GM19023 (cell line): Measurements from ENCODE around the gene PSME4.

Source experiments
- ATAC-seq: cut with Tn5 transposase; IDR thresholded peaks from one replicate; pipeline ENCODE4 v1.9.1; 2021; ENCODE audit warnings: mild to moderate bottlenecking, moderate library complexity; ENCODE audit not compliant: unreplicated experiment

PSME4 gene

GRCh38 chr2:53970724-53971602 lies at the start of gene PSME4:
Gene PSME4, minus strand, starts transcription at chr2:53970993. Its CDS starts 209 bp downstream, at chr2:53970784.
- peak; percentile 91 for ATAC-seq

- no peak for ATAC-seq
Observed at GRCh38 chr2:54015798-54016699, 45.3 kb upstream of the PSME4 start.

DNA sequence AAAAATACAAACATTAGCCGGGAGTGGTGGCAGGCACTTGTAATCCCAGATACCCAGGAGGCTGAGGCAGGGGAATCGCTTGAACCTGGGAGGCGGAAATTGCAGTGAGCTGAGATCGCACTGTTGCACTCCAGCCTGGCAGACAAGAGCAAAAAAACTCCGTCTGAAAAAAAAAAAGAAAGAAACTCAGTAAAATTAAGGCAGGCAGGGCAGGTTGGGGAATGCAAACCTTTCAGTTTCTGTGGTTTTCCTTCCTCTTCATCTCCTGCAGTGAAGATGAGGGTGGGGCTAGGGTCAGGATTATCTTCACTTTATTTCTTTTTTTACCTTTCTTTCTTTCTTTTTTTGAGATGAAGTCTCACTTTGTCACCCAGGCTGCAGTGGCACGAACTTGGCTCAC lies 43.2 kb upstream of the PSME4 start:
- ATAC-seq = no peak

DNA sequence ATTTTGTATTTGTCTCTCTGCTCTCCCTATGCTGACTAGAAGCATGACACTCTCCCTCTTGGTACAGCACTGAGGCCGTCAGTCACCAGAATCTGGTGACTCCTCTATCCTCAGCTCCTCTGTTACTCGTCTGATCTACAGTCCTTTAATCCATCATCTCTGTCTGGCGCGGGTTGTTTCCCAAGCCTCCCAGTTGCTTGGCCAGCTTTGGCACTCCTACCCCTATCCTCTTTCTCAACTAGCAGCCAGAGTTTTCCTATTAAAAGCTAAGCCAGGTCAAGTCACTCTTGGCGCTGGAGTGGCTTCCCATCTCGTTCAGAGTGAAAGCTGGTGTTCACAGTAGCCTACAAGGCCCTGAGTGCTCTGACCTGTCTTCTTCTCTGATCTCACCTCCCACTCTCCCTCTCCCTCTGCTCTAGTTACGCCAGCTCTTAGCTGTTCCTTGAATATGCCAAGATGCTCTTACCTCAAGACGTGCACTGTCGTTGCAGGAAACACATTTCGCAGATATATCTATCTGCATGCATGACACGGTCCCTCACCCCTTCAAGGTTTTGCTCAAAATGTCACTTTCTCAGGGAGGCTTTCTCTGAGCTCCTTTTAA lies 41.8 kb upstream of the PSME4 start:
- no peak for ATAC-seq

GRCh38 chr2:54009549-54009948 lies 38.8 kb upstream of the PSME4 start:
- no peak for ATAC-seq

- no peak for ATAC-seq
Observed at GRCh38 chr2:54008439-54008838, 37.6 kb upstream of the PSME4 start.

DNA sequence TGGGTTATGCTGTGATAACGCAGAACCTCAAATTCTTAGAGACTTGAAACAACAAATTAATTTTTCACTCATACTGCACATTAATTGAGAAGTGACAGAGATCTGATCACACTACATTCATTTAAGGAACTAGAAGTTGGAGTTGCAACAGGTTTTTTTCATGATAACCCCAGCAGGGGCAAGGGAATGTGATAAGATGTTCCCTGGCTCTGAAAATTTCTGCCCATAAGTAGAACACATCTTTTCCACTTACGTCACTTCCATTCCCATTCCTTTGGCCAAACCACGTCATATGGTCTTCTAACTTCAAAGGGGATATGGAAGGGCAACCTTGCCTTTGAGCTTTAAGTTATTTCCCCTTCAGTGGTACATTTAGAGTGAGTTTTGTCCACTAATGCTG lies 29.7 kb upstream of the PSME4 start:
- no peak for ATAC-seq

DNA sequence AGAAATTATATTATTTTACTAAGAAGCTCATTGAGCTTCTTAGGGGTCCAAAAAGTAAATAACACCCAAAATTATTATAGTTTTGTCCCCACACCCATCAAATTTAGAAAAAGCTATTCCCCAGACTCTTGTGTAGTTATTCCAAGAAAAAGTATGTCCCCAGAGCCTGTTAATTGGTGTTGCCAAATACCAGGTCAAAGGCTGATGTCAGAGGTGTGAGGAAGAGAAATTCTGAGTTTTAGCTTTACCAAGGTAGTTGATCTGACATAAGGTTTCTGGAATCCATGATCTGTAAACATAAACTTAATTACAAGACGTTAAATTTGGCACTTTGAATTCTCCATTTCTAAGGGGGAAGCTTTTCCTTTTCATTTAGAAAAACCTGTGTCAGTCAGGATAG lies 29.3 kb upstream of the PSME4 start:
- ATAC-seq = no peak

DNA sequence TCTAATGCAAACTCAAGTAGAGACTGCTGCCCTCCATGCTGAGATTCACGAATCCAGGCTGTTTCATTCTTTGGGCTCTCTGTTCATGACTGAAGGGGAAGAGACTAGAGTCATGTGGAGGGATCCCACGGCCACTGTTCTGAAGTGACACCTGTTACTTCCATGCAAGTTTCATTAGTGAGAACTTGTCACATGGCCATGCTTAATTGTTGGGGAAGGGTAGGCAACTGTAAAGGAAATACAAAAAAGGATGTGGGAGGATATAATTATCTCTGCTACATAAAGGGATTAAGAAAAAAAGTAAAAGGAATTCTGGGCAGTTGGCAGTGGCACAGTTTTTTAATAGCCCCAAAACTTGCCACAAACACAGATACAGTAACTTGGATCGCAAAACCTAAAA lies 28.0 kb upstream of the PSME4 start:
- ATAC-seq = no peak

GRCh38 chr2:53994818-53995808 lies 24.3 kb upstream of the PSME4 start:
- ATAC-seq = peak; percentile 72

DNA sequence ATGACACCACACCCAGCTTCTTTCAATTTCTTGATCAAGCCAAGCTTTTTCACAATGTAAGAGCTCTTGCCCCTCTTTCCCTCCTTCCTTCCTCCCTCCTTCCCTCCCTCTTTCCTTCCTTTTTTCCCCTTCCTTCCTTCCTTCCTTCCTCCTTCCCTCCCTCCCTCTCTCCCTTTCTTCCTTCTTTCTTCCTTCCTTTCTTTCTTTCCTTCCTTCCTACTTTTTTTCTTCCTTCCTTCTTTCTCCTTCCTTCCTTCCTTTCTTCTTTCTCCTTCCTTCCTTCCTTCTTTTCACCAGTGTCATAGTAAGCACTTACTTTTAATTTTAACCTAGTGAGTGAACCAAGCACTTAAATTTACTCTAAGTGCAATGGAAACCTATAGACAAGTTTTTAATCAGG lies 21.2 kb upstream of the PSME4 start:
- ATAC-seq = no peak

DNA sequence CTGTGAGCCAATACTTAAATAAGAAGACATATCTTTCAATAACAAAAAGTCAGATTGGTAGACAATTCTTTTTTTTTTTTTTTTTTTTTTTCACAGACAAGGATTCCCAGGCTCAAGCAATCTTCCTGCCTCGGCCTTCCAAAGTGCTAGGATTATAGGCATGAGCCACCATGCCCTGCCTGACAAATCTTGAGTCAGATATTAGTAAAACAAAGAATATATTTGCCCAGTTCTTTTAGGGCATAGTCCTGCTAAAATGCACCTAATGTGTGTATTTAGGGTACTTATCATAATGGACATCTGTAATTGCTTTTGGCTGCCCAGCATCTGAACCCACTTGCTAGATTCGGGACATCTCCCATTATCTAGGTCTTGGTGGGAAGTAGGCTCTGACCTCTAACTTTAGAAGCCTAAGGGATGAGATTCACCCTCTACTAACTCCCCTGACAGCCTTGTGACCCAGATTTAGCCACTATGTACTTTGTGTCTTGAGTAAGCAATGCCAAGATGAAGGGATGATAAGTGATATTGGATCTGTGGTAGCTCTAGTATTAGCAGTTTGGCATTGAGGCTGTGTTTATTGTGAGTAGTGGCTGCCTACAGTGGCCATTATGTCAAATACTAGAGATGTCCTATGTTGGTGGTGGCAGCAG lies 18.5 kb upstream of the PSME4 start:
- ATAC-seq = no peak

- no peak for ATAC-seq
Observed at GRCh38 chr2:53987336-53987921, 16.6 kb upstream of the PSME4 start.

GRCh38 chr2:53985646-53986045 lies 14.9 kb upstream of the PSME4 start:
- no peak for ATAC-seq

GRCh38 chr2:53969968-53970723 lies 647 bp downstream of the PSME4 start:
- peak; percentile 34 for ATAC-seq

- ATAC-seq = no peak
Observed at GRCh38 chr2:53969285-53969967, 1.4 kb downstream of the PSME4 start.

DNA sequence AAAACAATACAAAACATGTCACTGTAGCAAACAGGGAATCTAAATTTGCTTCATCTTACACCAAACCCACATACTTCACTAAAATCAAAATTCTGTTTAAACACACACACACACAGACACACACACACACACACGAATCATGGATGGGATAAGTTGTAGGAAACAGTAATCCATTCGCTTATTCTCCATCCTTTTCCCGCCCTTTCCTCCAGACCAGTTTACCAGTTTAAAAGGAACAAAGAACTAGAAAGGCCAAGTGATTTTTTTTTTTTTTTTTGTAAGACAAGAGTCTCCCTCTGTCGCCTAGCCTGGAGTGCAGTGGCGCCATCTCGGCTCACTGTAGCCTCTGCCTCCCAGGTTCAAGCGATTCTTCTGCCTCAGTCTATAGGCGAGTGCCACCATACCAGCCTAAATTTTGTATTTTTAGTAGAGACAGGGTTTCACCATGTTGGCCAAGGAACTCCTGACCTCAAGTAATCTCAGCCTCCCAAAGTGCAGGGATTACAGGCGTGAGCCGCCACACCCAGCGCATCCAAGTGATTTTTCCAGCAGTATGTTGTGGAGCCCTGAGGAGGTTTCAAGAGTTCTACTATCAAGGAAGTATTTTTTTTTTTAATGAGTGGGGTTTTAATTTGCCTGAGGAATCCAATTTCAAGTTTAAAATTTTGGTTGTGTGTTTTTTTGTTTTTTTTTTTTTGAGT lies 5.7 kb downstream of the PSME4 start:
- no peak for ATAC-seq
